A549 (cell line): ENCODE data around the gene C1QTNF4. TPM values are rescaled to one million over a fixed set of nuclear protein-coding genes. Genes with fewer than 3 reads are reported as not detected.
A peak's percentile ranks its signal among the peaks of the same experiment; 100 is the strongest.

ENCODE experiments used
- ATAC-seq, 2 experiments: fragments of 200-7000 bp in 1 of 2; fragments of >200 bp in 1 of 2; cut with Nextera tagmentation in 1 of 2; cut with Tn5 transposase in 1 of 2; 3 replicates each; pipeline versions ENCODE4 v1.8.0 to v1.9.1; 2018 to 2020; ENCODE audit warnings: mild to moderate bottlenecking in 1 of 2, moderate library complexity in 1 of 2
- CTCF ChIA-PET: fragments of 300-600 bp; sonication (Branson Sonifier 250); formaldehyde crosslinking; extraction: SDS; loops from one replicate; lab custom pipeline; 2021; ENCODE audit warnings: antibody characterized with exemption, inconsistent platforms; lab: Yijun Ruan, JAX
- POLR2A ChIA-PET: fragments of 350-600 bp; formaldehyde crosslinking; extraction: SDS; loops from one replicate; lab custom pipeline; 2021; ENCODE audit warnings: antibody characterized with exemption, inconsistent platforms; lab: Yijun Ruan, JAX
- DNase-seq, 2 experiments: peaks; one replicate each; pipeline versions ENCODE4 v3.0.0 to v3.0.0-alpha.2; 2011 to 2016; ENCODE audit warnings: low read depth in 1 of 2, low spot score in 1 of 2
- FAIRE-seq: peaks from 2 replicates; lab custom pipeline; 2011; peaks lifted over from hg19 to GRCh38; lab: Jason Lieb, UNC
- H3K27ac ChIP-seq, 2 experiments: fragments of >200 bp; sonication (Bioruptor Twin); formaldehyde crosslinking; 3 replicates each; pipeline ENCODE4 v1.5.1; 2016 to 2017
- H3K4me1 ChIP-seq: fragments of >200 bp; sonication (Bioruptor Twin); formaldehyde crosslinking; 3 replicates; pipeline ENCODE4 v1.6.1; 2016
- H3K4me2 ChIP-seq: fragments of >200 bp; sonication (Bioruptor Twin); formaldehyde crosslinking; 3 replicates; pipeline ENCODE4 v1.6.1; 2016
- H3K4me3 ChIP-seq: fragments of >200 bp; sonication (Bioruptor Twin); formaldehyde crosslinking; 3 replicates; pipeline ENCODE4 v1.5.1; 2016
- H3K9me3 ChIP-seq: fragments of >200 bp; sonication (Bioruptor Twin); formaldehyde crosslinking; 3 replicates; pipeline ENCODE4 v1.6.1; 2016
- BHLHE40 ChIP-seq: IDR thresholded peaks from 2 replicates; pipeline ENCODE4 v1.6.1; 2012; ENCODE audit warnings: low read depth, low read length, inconsistent platforms
- CBX8 ChIP-seq: fragments of 200-600 bp; sonication (generic); IDR thresholded peaks from 2 replicates; pipeline ENCODE4 v1.6.1; 2016
- CEBPB ChIP-seq, 2 experiments: fragments of >200 bp in 1 of 2; sonication (Bioruptor Twin) in 1 of 2; formaldehyde crosslinking in 1 of 2; IDR thresholded peaks; 2 replicates each; pipeline ENCODE4 v1.6.1; 2012 to 2016
- CHD2 ChIP-seq: fragments of 150-350 bp; IDR thresholded peaks from 2 replicates; pipeline ENCODE4 v1.6.1; 2014; ENCODE audit warnings: low read length; ENCODE audit not compliant: partially characterized antibody
- CTCF ChIP-seq: fragments of >200 bp; sonication (Bioruptor Twin); formaldehyde crosslinking; IDR thresholded peaks from 3 replicates; pipeline ENCODE4 v1.5.1; 2016
- EHF ChIP-seq: fragments of 250-450 bp; sonication (Bioruptor Pico); IDR thresholded peaks from 2 replicates; pipeline ENCODE4 v1.5.0; 2020; ENCODE audit warnings: mild to moderate bottlenecking
- GATA3 ChIP-seq: IDR thresholded peaks from 2 replicates; pipeline ENCODE4 v1.6.1; 2012; ENCODE audit warnings: borderline replicate concordance
- HES2 ChIP-seq: fragments of >200 bp; sonication (Bioruptor Twin); formaldehyde crosslinking; IDR thresholded peaks from 2 replicates; pipeline ENCODE4 v1.6.1; 2016
- HOXB13 ChIP-seq: fragments of 250-450 bp; sonication (Bioruptor Pico); IDR thresholded peaks from 2 replicates; pipeline ENCODE4 v1.5.0; 2020; ENCODE audit warnings: low read depth, mild to moderate bottlenecking, moderate library complexity
- JUN ChIP-seq, 2 experiments: fragments of >200 bp; sonication (Bioruptor Twin); formaldehyde crosslinking; IDR thresholded peaks; 2 replicates in 1 of 2; 3 replicates in 1 of 2; pipeline ENCODE4 v1.6.1; 2016 to 2017
- MAFK ChIP-seq: fragments of 450-650 bp; IDR thresholded peaks from 2 replicates; pipeline ENCODE4 v1.6.1; 2014; ENCODE audit not compliant: partially characterized antibody
- MYC ChIP-seq: IDR thresholded peaks from 2 replicates; pipeline ENCODE4 v1.6.1; 2012; ENCODE audit warnings: mild to moderate bottlenecking, inconsistent platforms, low read length, improper control_type of control experiment, borderline replicate concordance
- PHF8 ChIP-seq: fragments of 200-600 bp; sonication (generic); IDR thresholded peaks from 2 replicates; pipeline ENCODE4 v1.6.1; 2016; ENCODE audit warnings: low read depth, mild to moderate bottlenecking, antibody characterized with exemption, moderate library complexity, borderline replicate concordance
- REST ChIP-seq: fragments of 200-600 bp; sonication (generic); IDR thresholded peaks from 2 replicates; pipeline ENCODE4 v1.6.1; 2016; ENCODE audit warnings: antibody characterized with exemption, mild to moderate bottlenecking, moderate library complexity
- SMC3 ChIP-seq: fragments of >200 bp; sonication (Bioruptor Twin); formaldehyde crosslinking; IDR thresholded peaks from 3 replicates; pipeline ENCODE4 v1.6.1; 2018; ENCODE audit warnings: inconsistent platforms
- TFCP2L1 ChIP-seq: fragments of 250-450 bp; sonication (Bioruptor Pico); IDR thresholded peaks from 2 replicates; pipeline ENCODE4 v1.5.0; 2021; ENCODE audit warnings: mild to moderate bottlenecking
- ZFP36 ChIP-seq: fragments of 450-650 bp; IDR thresholded peaks from 2 replicates; pipeline ENCODE4 v1.6.1; 2014; ENCODE audit warnings: borderline replicate concordance; ENCODE audit not compliant: partially characterized antibody
- ZNF302 ChIP-seq: fragments of 250-450 bp; sonication (Bioruptor Pico); IDR thresholded peaks from 2 replicates; pipeline ENCODE4 v1.9.0; 2021; ENCODE audit warnings: inconsistent platforms, mild to moderate bottlenecking, moderate library complexity
- WGBS: methylation state at CpG from one replicate; pipeline ENCODE4 v1.1.6; 2017; ENCODE audit errors: missing lambda C conversion rate; 5-methylcytosine and 5-hydroxymethylcytosine counted together
- polyA minus RNA-seq: library from RNA; depleted of rRNA, polyadenylated mRNA; stranded (reverse); fragments of >200 nt; gene quantifications from 2 replicates; pipeline ENCODE4 v1.2.3, GENCODE V29; 2011; rRNA and poly(A)+ RNA removed
- polyA plus RNA-seq, 4 experiments: library from polyadenylated mRNA; depleted of rRNA in 3 of 4; stranded (reverse); fragments of >200 nt; fragmentation: RNase III in 1 of 4; extraction: RNeasy Plus Mini Kit Qiagen cat#74134 plus additional on column Dnase treatment in 1 of 4; gene quantifications; 2 replicates in 3 of 4; 3 replicates in 1 of 4; pipeline ENCODE4 v1.2.3, GENCODE V29; 2011 to 2017
- TF ChIP-seq, protein P1 (sequence below): fragments of 450-650 bp; IDR thresholded peaks from 2 replicates; pipeline ENCODE4 v1.6.1; 2014; ENCODE audit warnings: antibody characterized with exemption
- TF ChIP-seq, protein P2 (sequence below): fragments of 150-350 bp; IDR thresholded peaks from 2 replicates; pipeline ENCODE4 v1.6.1; 2014; ENCODE audit warnings: low read depth, mild to moderate bottlenecking, low read length

C1QTNF4 gene
- polyA plus RNA-seq (2011; rRNA removed) (not detected in 2 replicates), polyA plus RNA-seq (2017; fragmentation: RNase III; extraction: RNeasy Plus Mini Kit Qiagen cat#74134 plus additional on column Dnase treatment) (not detected in 3 replicates), polyA minus RNA-seq (not detected in 2 replicates)
- polyA plus RNA-seq (2012; cell fraction: cytosol; rRNA removed), result 0.11 and 0.16 TPM in 2 replicates
- 1.3 and 2.1 TPM in 2 replicates for polyA plus RNA-seq (2012; cell fraction: nucleus; rRNA removed)

GRCh38 chr11:47593934-47594855 is at the start of gene C1QTNF4:
TSS of gene C1QTNF4 (minus strand) at chr11:47594411. CDS start at chr11:47590810, 3,601 bp downstream.
- H3K4me3 ChIP-seq, result peak within 1 kb of the TSS; percentile 40
- DNase-seq (no peak), FAIRE-seq (no peak), ATAC-seq (peak in 1 of 2 experiments; percentile 26; a peak in 3 of 6 replicates)
- TF ChIP-seq CTCF (no peak), EHF (CRISPR knock-in tag) (no peak), ZNF302 (CRISPR knock-in tag) (no peak), CEBPB (IDR thresholded peaks at IDR 0.05) (no peak), HOXB13 (no peak), SMC3 (no peak), GATA3 (no peak), ZFP36 (no peak), TFCP2L1 (CRISPR knock-in tag) (no peak), MYC (no peak), HES2 (no peak)
- no peaks in the 10 kb centered on the region for H3K9me3 ChIP-seq
- H3K4me1 ChIP-seq, result peaks cover 8% of the 10 kb centered on the region; the same call in 1 of the 3 replicates
- CTCF ChIA-PET, result interaction anchor here (1.0 kb wide), 2 partner anchors 12 to 24 kb away, joined by 3 read pairs; no protein-coding TSS in a partner anchor
- 29% methylated on average over 11 of the region's 48 CpGs for WGBS
- POLR2A ChIA-PET, result no interaction called here
- peak within 1 kb of the TSS; percentile 94 for H3K4me2 ChIP-seq
- peak within 1 kb of the TSS in 1 of 2 experiments; percentile 66; a peak in 2 of 6 replicates for H3K27ac ChIP-seq

DNA sequence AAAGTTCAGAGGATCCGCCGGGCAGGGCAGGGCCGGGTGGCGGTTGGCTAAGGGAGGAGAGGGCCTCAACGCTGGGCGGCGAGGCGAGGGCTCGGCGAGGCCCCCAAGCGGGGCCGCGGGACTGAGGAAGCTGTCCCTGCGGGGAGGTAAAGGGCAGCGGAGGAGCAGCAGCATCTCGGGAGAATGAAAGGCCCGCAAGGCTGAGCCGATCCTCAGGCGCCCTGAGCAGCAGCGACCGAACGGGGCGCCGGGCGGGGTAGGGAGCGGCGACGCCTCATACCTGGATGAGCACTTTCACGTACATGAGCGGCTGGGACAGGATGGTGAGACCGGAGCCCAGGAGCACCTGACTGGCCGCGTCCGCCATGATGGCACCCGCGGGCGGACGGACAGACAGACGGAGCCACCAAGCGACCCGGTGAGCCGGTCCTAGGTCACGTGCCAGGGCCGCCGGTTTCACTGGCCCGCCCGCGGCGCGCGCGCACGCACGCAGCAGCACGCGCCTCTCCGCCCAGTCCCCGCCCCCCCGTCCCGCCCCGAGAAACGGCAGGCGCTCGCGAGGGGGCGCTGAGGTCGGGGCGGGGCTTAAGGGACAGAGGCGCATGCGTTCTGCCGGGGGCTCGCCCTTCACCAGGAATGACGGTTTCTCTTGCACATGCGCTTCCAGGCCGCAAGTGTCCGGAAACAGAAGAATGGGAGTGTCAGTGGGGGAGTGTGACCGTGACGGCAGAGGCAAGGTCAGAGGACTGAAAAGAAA is 48.1 kb upstream of the C1QTNF4 start, which contains the start of gene MTCH2:
TSS of gene MTCH2 (minus strand) at position 461 of the 757 bp plus-strand sequence. CDS start at position 367, 94 bp downstream.
- ATAC-seq (peak; percentile 95 to 96), DNase-seq (peak; percentile 96 to 98), FAIRE-seq (no peak)
- H3K27ac ChIP-seq, result peak within 1 kb of the TSS; percentile 93 to 97
- WGBS, result 1% methylated on average over 41 of the region's 78 CpGs
- H3K4me3 ChIP-seq, result peak within 1 kb of the TSS; percentile 77
- ChIA-PET POLR2A (no interaction called here), CTCF (interaction anchor here (1.5 kb wide), 1 partner anchor 13 kb away, joined by 4 read pairs; no protein-coding TSS in a partner anchor)
- H3K4me1 ChIP-seq, result peaks cover 18% of the 10 kb centered on the region; the same call in 2 of the 3 replicates
- H3K9me3 ChIP-seq, result no peaks in the 10 kb centered on the region
- peak within 1 kb of the TSS; percentile 90 for H3K4me2 ChIP-seq
- TF ChIP-seq CTCF, result peak; percentile 28; the same call in 2 of the 3 replicates
- no peak for TF ChIP-seq HES2
- TF ChIP-seq, protein P1, sequence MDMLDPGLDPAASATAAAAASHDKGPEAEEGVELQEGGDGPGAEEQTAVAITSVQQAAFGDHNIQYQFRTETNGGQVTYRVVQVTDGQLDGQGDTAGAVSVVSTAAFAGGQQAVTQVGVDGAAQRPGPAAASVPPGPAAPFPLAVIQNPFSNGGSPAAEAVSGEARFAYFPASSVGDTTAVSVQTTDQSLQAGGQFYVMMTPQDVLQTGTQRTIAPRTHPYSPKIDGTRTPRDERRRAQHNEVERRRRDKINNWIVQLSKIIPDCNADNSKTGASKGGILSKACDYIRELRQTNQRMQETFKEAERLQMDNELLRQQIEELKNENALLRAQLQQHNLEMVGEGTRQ, result peak; percentile 92
- TF ChIP-seq CEBPB (IDR thresholded peaks at IDR 0.05), result no peak
- TF ChIP-seq, protein P2, sequence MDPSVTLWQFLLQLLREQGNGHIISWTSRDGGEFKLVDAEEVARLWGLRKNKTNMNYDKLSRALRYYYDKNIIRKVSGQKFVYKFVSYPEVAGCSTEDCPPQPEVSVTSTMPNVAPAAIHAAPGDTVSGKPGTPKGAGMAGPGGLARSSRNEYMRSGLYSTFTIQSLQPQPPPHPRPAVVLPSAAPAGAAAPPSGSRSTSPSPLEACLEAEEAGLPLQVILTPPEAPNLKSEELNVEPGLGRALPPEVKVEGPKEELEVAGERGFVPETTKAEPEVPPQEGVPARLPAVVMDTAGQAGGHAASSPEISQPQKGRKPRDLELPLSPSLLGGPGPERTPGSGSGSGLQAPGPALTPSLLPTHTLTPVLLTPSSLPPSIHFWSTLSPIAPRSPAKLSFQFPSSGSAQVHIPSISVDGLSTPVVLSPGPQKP, result no peak
- TF ChIP-seq CBX8, result no peak
- TF ChIP-seq CHD2, result peak; percentile 77
- TF ChIP-seq REST, result peak; percentile 59
- TF ChIP-seq BHLHE40, result peak; percentile 86
- TF ChIP-seq MAFK, result no peak
- peak; percentile 99 for TF ChIP-seq PHF8
- TF ChIP-seq JUN (IDR thresholded peaks at IDR 0.05), result peak in 1 of 2 experiments; percentile 91; a peak in 3 of 5 replicates
- TF ChIP-seq MYC, result peak; percentile 88
